T-cell (primary cell): ENCODE data around the gene SRGAP1. TPM values are rescaled to one million over a fixed set of nuclear protein-coding genes. Genes with fewer than 3 reads are reported as not detected.

Experiments
- ATAC-seq, 4 experiments: fragments of 200-7000 bp in 3 of 4; fragments of 150-1000 bp in 1 of 4; cut with Tn5 transposase; replicated peaks in 1 of 4; 1 replicate in 3 of 4; 2 replicates in 1 of 4; pipeline ENCODE4 v1.10.0; 2021; ENCODE audit warnings: moderate library complexity in 3 of 4, mild to moderate bottlenecking in 2 of 4, moderate number of reproducible peaks in 1 of 4
- CTCF ChIA-PET, 2 donors: fragments of 300-600 bp; sonication (Branson Sonifier 250); formaldehyde crosslinking; loops; one replicate each; lab custom pipeline; 2022; ENCODE audit warnings: antibody characterized with exemption in 2 of 2; lab: Charles Lee
- POLR2A ChIA-PET, 2 donors: fragments of 300-600 bp; sonication (Branson Sonifier 250); formaldehyde crosslinking; loops; one replicate each; lab custom pipeline; 2022; ENCODE audit warnings: antibody characterized with exemption in 2 of 2; lab: Charles Lee
- DNase-seq, 35 experiments: peaks; one replicate each; pipeline versions ENCODE4 v3.0.0 to v3.0.0-alpha.2; 2013 to 2023
- H3K27ac ChIP-seq: one replicate; pipeline ENCODE4 v1.5.1; 2013; ENCODE audit warnings: low read length
- H3K27me3 ChIP-seq, 2 experiments: replicated peaks in 1 of 2; 1 replicate in 1 of 2; 2 replicates in 1 of 2; pipeline versions ENCODE4 v1.6.1 to v1.7.0; 2013; ENCODE audit warnings: low read length in 1 of 2, mixed read lengths in 1 of 2; ENCODE audit not compliant: control insufficient read depth in 2 of 2, insufficient read depth in 2 of 2; ENCODE audit errors: extremely low read depth in 1 of 2
- H3K36me3 ChIP-seq, 2 donors: 1 replicate in 1 of 2; 2 replicates in 1 of 2; pipeline versions ENCODE4 v1.6.1 to v1.7.0; 2013; ENCODE audit warnings: low read length in 1 of 2; ENCODE audit not compliant: control insufficient read depth in 2 of 2, insufficient read depth in 1 of 2; ENCODE audit errors: extremely low read depth in 1 of 2
- H3K4me1 ChIP-seq, 2 experiments: 1 replicate in 1 of 2; 2 replicates in 1 of 2; pipeline versions ENCODE4 v1.6.1 to v1.7.0; 2013; ENCODE audit warnings: low read length in 2 of 2, mixed read lengths in 1 of 2; ENCODE audit not compliant: insufficient read depth in 2 of 2, control insufficient read depth in 1 of 2; ENCODE audit errors: extremely low read depth in 1 of 2
- H3K4me3 ChIP-seq, 2 donors: 1 replicate in 1 of 2; 2 replicates in 1 of 2; pipeline versions ENCODE4 v1.5.1 to v1.7.0; 2013; ENCODE audit warnings: mild to moderate bottlenecking in 2 of 2, low read length in 1 of 2, moderate library complexity in 1 of 2; ENCODE audit not compliant: control insufficient read depth in 1 of 2; ENCODE audit errors: extremely low read depth in 1 of 2
- H3K9me3 ChIP-seq: 2 replicates; pipeline ENCODE4 v1.7.0; 2013
- H3K27ac Mint-ChIP-seq, 2 donors: one replicate each; pipeline ENCODE4 v1.8.0; 2020 to 2021; ENCODE audit warnings: mild to moderate bottlenecking in 2 of 2, mixed read lengths in 2 of 2
- H3K27me3 Mint-ChIP-seq, 2 donors: one replicate each; pipeline ENCODE4 v1.8.0; 2021 to 2022; ENCODE audit warnings: mixed read lengths in 2 of 2
- H3K36me3 Mint-ChIP-seq: one replicate; pipeline ENCODE4 v1.8.0; 2021; ENCODE audit warnings: mixed read lengths
- H3K4me1 Mint-ChIP-seq, 3 donors: one replicate each; pipeline ENCODE4 v1.8.0; 2020 to 2022; ENCODE audit warnings: mixed read lengths in 3 of 3, mild to moderate bottlenecking in 1 of 3
- H3K4me3 Mint-ChIP-seq, 3 donors: one replicate each; pipeline ENCODE4 v1.8.0; 2020 to 2022; ENCODE audit warnings: mild to moderate bottlenecking in 3 of 3, mixed read lengths in 3 of 3, moderate library complexity in 3 of 3
- H3K9me3 Mint-ChIP-seq, 3 donors: one replicate each; pipeline ENCODE4 v1.8.0; 2020 to 2022; ENCODE audit warnings: mixed read lengths in 3 of 3
- WGBS: methylation state at CpG from one replicate; pipeline ENCODE4 v1.1.5; 2013; ENCODE audit warnings: missing lambda C conversion rate; ENCODE audit not compliant: insufficient coverage; 5-methylcytosine and 5-hydroxymethylcytosine counted together
- total RNA-seq, 35 experiments: library from RNA in 6 of 35; stranded (reverse) in 6 of 35; fragments of 120-200 nt in 1 of 35; gene quantifications; one replicate each; pipeline versions ENCODE4 v1.2.1 to v1.2.4 and lab custom pipeline; 2013 to 2026

Gene SRGAP1
- total RNA-seq, 5 donors from 2014 or later (not counting 1 experiment from before 2014, with no cell fraction given), result 0.07 to 0.38 (median 0.17) TPM; not detected in 1

DNA sequence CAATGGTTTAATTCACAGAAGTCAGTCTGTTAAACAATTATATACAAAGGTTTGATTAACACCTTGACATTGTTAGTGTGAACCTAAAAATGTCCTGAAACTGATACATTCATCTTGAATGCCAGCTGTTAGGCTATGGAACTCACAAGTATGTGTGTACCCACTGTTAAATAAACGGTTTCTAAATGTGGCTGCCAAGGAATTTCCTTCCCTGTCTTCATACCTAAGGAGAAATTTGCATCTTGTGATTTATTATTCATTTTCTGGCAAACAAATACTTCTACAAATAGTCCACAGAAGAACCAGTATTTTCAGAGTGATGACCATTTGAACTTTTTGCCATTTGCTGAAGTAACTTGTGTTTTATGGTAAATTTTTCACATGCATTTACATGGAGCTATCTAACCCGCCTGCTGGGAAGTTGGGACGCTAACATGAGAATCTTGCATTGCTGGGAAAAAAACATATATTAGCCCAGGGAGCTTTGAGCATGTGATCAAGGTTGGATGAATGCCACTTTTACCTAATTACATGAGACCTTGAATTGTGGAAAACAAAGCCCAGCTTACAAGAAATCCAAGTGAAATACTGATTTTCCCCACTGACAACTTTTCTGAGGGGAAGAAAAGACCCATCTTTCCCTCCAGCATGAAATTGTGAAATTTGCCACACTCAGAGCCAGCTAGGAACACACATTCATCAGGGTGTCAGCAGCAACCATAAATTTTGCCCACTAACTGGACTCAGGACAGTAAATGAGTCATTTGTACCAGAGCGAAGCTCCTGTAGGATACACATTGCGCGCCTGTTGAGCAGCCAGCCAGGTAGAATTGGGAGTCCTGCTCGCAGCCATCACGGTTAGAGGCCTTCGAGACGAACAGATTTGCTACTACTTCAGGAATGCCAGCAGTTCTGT is 259.6 kb downstream of the SRGAP1 start:
- ChIA-PET CTCF (no interaction called here), POLR2A (no interaction called here)
- WGBS, result 95% methylated on average over 4 of the region's 10 CpGs
- Mint-ChIP-seq H3K36me3 (no peaks in the 10 kb centered on the region), H3K4me3 (no peak overlapping the region), H3K27me3 (peaks cover 12 to 33% of the 10 kb centered on the region in 2 donors), H3K9me3 (no peaks in the 10 kb centered on the region), H3K4me1 (no peaks in the 10 kb centered on the region), H3K27ac (no peak overlapping the region)
- ATAC-seq (no peak), DNase-seq (no peak)
- Histone ChIP-seq H3K36me3 (no peaks in the 10 kb centered on the region), H3K4me3 (no peak overlapping the region), H3K4me1 (no peaks in the 10 kb centered on the region), H3K9me3 (no peaks in the 10 kb centered on the region), H3K27me3 (peaks cover 0 to 3% of the 10 kb centered on the region in 2 experiments), H3K27ac (no peak overlapping the region)

GRCh38 chr12:64105026-64105425 is 260.5 kb downstream of the SRGAP1 start:
- Mint-ChIP-seq H3K27ac (no peak overlapping the region), H3K36me3 (no peaks in the 10 kb centered on the region), H3K4me3 (no peak overlapping the region), H3K9me3 (no peaks in the 10 kb centered on the region), H3K27me3 (peaks cover 10 to 35% of the 10 kb centered on the region in 2 donors), H3K4me1 (no peaks in the 10 kb centered on the region)
- DNase-seq, result no peak
- POLR2A ChIA-PET, result no interaction called here
- no peak overlapping the region for H3K4me3 ChIP-seq
- no peaks in the 10 kb centered on the region for H3K9me3 ChIP-seq
- CTCF ChIA-PET, result no interaction called here
- H3K36me3 ChIP-seq, result no peaks in the 10 kb centered on the region
- 57% methylated on average over 1 of the region's 3 CpGs for WGBS
- peaks cover 0 to 3% of the 10 kb centered on the region in 2 experiments for H3K27me3 ChIP-seq
- ATAC-seq, result no peak
- H3K27ac ChIP-seq, result no peak overlapping the region
- H3K4me1 ChIP-seq, result no peaks in the 10 kb centered on the region

DNA sequence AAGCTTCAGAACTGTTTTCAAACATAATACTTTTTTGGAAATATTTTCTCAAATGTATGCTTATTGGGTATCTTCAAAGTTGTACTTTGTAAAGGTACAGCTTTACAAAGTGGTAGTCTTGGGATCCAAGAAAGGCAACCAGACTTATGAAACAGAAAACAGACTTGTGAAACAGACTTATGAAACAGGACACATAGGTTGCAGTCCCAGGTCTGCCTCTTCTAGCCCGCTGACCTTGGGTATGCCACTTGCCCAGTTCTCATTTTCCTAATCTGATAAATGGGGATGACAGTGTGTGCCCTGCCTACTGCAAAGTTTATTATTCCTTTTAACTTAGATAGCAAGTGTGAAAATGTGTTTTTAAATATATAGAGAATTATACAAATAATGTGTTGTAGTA is 263.3 kb downstream of the SRGAP1 start:
- peaks cover 0 to 4% (median 0%) of the 10 kb centered on the region in 3 donors for H3K9me3 Mint-ChIP-seq
- H3K27ac ChIP-seq, result no peak overlapping the region
- no peaks in the 10 kb centered on the region for H3K4me1 ChIP-seq
- peaks cover 0 to 3% of the 10 kb centered on the region in 2 experiments for H3K27me3 ChIP-seq
- H3K4me3 Mint-ChIP-seq, result no peak overlapping the region
- no peak for ATAC-seq
- POLR2A ChIA-PET, result no interaction called here
- no peaks in the 10 kb centered on the region for H3K36me3 ChIP-seq
- no peaks in the 10 kb centered on the region for H3K4me1 Mint-ChIP-seq
- no peak for DNase-seq
- no CpG with 5 or more reads among the region's 1 CpG for WGBS
- no peaks in the 10 kb centered on the region for H3K36me3 Mint-ChIP-seq
- H3K27me3 Mint-ChIP-seq, result peaks cover 8 to 30% of the 10 kb centered on the region in 2 donors
- no peak overlapping the region for H3K27ac Mint-ChIP-seq
- H3K9me3 ChIP-seq, result no peaks in the 10 kb centered on the region
- CTCF ChIA-PET, result no interaction called here
- no peak overlapping the region for H3K4me3 ChIP-seq

GRCh38 chr12:64109706-64110105 is 265.2 kb downstream of the SRGAP1 start:
- Mint-ChIP-seq H3K4me3 (no peak overlapping the region), H3K27me3 (peaks cover 8 to 30% of the 10 kb centered on the region in 2 donors), H3K9me3 (peaks cover 0 to 5% (median 0%) of the 10 kb centered on the region in 3 donors), H3K36me3 (no peaks in the 10 kb centered on the region), H3K4me1 (no peaks in the 10 kb centered on the region), H3K27ac (no peak overlapping the region)
- Histone ChIP-seq H3K27me3 (no peaks in the 10 kb centered on the region), H3K4me3 (no peak overlapping the region), H3K9me3 (no peaks in the 10 kb centered on the region), H3K4me1 (no peaks in the 10 kb centered on the region), H3K36me3 (no peaks in the 10 kb centered on the region), H3K27ac (no peak overlapping the region)
- no peak for ATAC-seq
- no peak for DNase-seq
- WGBS, result no CpG with 5 or more reads among the region's 4 CpGs
- ChIA-PET POLR2A (no interaction called here), CTCF (no interaction called here)

- H3K27me3 ChIP-seq, result no peaks in the 10 kb centered on the region
- peaks cover 8 to 30% of the 10 kb centered on the region in 2 donors for H3K27me3 Mint-ChIP-seq
- H3K4me3 Mint-ChIP-seq, result no peak overlapping the region
- ChIA-PET CTCF (no interaction called here), POLR2A (no interaction called here)
- H3K9me3 Mint-ChIP-seq, result peaks cover 0 to 5% (median 0%) of the 10 kb centered on the region in 3 donors
- H3K9me3 ChIP-seq, result no peaks in the 10 kb centered on the region
- H3K36me3 Mint-ChIP-seq, result no peaks in the 10 kb centered on the region
- no peaks in the 10 kb centered on the region for H3K4me1 ChIP-seq
- no peaks in the 10 kb centered on the region for H3K36me3 ChIP-seq
- no peak overlapping the region for H3K4me3 ChIP-seq
- ATAC-seq (no peak), DNase-seq (no peak)
- H3K27ac ChIP-seq, result no peak overlapping the region
- no peak overlapping the region for H3K27ac Mint-ChIP-seq
- H3K4me1 Mint-ChIP-seq, result no peaks in the 10 kb centered on the region
Observed at GRCh38 chr12:64110864-64111263, 266.4 kb downstream of the SRGAP1 start.

GRCh38 chr12:64116969-64117368 is 272.5 kb downstream of the SRGAP1 start:
- peaks cover 0 to 5% (median 0%) of the 10 kb centered on the region in 3 donors for H3K9me3 Mint-ChIP-seq
- WGBS, result 71% methylated on average over 1 of the region's 2 CpGs
- H3K27me3 Mint-ChIP-seq, result peaks cover 13 to 14% of the 10 kb centered on the region in 2 donors
- H3K27ac Mint-ChIP-seq, result no peak overlapping the region
- DNase-seq (no peak), ATAC-seq (peak in 1 of 4 experiments; percentile 15)
- H3K9me3 ChIP-seq, result no peaks in the 10 kb centered on the region
- H3K4me3 ChIP-seq, result no peak overlapping the region
- POLR2A ChIA-PET, result no interaction called here
- no peak overlapping the region for H3K27ac ChIP-seq
- no peaks in the 10 kb centered on the region for H3K36me3 ChIP-seq
- peaks cover 0 to 3% of the 10 kb centered on the region in 2 experiments for H3K27me3 ChIP-seq
- no peaks in the 10 kb centered on the region for H3K36me3 Mint-ChIP-seq
- CTCF ChIA-PET, result no interaction called here
- no peaks in the 10 kb centered on the region for H3K4me1 ChIP-seq
- no peak overlapping the region for H3K4me3 Mint-ChIP-seq
- no peaks in the 10 kb centered on the region for H3K4me1 Mint-ChIP-seq
